ENCODE data around the gene GSS.

DNA sequence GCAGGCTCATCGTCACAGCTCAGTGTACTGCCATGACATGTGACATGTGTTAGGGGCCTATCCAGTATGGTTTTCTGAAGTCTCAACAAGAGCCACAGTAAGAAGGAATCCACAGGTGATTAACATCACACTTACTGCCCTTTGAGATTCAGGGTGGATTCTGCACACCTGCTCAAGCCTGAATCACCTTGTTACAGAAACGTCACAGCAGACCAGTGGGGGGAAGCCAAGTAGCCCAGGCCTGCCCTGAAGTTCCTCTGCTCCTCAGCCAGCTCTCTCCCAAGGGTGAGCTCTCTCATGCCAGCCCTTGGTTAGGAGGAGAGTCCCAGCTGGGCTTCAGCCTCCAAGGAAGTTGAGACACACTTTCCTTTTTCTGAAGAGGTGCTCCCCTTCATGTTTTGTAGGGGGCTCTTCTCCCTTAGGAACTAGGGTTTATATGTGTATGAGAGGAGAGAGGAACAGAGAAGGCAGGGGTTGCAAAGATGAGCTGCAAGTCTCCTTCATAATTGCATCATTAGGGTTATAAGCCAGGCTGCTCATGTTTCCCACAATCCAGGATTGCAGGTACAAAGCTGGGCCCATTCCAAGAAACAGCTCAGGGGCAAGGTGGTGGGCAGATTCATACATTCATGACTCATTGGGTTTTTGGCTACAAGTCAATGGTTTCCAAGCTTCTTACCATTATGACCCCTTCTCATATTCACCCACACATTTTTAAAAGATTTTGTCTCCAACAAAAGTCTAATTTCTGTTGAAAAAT is 11.6 kb downstream of the GSS start:
- TF ChIP-seq, protein P1, sequence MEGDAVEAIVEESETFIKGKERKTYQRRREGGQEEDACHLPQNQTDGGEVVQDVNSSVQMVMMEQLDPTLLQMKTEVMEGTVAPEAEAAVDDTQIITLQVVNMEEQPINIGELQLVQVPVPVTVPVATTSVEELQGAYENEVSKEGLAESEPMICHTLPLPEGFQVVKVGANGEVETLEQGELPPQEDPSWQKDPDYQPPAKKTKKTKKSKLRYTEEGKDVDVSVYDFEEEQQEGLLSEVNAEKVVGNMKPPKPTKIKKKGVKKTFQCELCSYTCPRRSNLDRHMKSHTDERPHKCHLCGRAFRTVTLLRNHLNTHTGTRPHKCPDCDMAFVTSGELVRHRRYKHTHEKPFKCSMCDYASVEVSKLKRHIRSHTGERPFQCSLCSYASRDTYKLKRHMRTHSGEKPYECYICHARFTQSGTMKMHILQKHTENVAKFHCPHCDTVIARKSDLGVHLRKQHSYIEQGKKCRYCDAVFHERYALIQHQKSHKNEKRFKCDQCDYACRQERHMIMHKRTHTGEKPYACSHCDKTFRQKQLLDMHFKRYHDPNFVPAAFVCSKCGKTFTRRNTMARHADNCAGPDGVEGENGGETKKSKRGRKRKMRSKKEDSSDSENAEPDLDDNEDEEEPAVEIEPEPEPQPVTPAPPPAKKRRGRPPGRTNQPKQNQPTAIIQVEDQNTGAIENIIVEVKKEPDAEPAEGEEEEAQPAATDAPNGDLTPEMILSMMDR (IDR thresholded peaks at IDR 0.05 in 4 of 5, conservative IDR thresholded peaks at IDR 0.05 in 1 of 5) = no peak
- no peak for TF ChIP-seq POLR2A (IDR thresholded peaks at IDR 0.05)
